ENCODE results near the gene WIPF1.

DNA sequence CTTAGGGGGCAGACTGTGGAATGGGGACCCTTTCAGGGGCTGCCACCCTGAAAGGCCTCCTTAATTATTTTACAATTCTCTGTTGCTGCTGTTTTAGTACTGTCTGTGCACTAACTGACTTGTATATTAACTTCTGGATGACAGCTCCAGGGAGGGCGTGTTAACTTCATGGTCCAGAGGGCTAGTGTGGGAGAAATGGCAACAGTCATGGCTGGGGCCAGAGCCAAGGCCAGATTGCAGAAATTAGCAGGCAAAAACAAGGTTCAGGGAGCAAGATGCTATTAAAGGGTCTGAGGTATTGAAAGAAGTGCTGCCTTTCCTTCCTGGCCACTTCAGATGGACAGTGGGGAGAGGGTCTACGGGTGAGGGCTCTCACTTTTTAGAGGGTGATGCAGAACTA, 9.1 kb downstream of the WIPF1 start:
- TF ChIP-seq, protein P1, sequence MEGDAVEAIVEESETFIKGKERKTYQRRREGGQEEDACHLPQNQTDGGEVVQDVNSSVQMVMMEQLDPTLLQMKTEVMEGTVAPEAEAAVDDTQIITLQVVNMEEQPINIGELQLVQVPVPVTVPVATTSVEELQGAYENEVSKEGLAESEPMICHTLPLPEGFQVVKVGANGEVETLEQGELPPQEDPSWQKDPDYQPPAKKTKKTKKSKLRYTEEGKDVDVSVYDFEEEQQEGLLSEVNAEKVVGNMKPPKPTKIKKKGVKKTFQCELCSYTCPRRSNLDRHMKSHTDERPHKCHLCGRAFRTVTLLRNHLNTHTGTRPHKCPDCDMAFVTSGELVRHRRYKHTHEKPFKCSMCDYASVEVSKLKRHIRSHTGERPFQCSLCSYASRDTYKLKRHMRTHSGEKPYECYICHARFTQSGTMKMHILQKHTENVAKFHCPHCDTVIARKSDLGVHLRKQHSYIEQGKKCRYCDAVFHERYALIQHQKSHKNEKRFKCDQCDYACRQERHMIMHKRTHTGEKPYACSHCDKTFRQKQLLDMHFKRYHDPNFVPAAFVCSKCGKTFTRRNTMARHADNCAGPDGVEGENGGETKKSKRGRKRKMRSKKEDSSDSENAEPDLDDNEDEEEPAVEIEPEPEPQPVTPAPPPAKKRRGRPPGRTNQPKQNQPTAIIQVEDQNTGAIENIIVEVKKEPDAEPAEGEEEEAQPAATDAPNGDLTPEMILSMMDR (IDR thresholded peaks at IDR 0.05; ENCODE audit: insufficient read depth, low read depth, low read length), result no peak
- no peak for TF ChIP-seq EZH2 (IDR thresholded peaks at IDR 0.05; ENCODE audit: insufficient read depth, low read length)

Measured in astrocyte (in vitro differentiated cells and primary cell).